PC-9 (cell line): ENCODE measurements around the gene GPR183.

Experiments
- EZH2 ChIP-seq: fragments of 200-600 bp; sonication (generic); IDR thresholded peaks from 2 replicates; pipeline ENCODE4 v1.8.0; 2017; ENCODE audit warnings: antibody characterized with exemption, low read depth
- TF ChIP-seq, protein P1 (sequence below): fragments of 200-600 bp; sonication (generic); conservative IDR thresholded peaks from 2 replicates; pipeline ENCODE4 v1.6.1; 2017; ENCODE audit warnings: mixed run types, antibody characterized with exemption, mild to moderate bottlenecking, moderate library complexity

DNA sequence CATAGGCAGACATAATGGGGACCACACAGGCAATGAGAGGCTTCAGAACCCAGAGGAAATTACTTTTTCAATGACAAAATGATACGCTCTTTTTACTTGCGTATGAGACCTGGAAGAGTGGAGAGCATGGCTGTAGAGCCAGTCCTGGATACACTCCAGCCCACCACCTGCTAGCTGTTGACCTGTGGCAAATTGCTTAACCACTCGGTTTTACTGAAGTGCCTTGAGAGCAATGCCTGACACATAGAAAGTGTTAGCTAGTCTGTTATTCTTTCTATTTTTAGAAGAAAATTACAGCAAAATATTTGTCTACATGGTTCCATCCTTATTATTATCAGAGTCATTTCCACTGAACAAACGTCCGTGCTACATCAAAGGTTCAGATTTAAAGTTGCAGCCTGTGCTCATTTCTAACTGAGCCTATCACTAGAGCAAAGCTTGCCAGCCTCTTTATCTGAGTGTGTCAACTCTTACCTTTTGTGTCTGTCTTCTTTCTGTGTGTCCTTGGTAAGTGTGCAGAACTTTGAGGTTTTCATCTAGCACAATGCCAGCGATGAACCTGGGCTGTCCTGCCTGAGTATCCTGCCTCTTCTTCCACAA lies 9.6 kb upstream of the GPR183 start:
- TF ChIP-seq EZH2, result no peak
- TF ChIP-seq, protein P1, sequence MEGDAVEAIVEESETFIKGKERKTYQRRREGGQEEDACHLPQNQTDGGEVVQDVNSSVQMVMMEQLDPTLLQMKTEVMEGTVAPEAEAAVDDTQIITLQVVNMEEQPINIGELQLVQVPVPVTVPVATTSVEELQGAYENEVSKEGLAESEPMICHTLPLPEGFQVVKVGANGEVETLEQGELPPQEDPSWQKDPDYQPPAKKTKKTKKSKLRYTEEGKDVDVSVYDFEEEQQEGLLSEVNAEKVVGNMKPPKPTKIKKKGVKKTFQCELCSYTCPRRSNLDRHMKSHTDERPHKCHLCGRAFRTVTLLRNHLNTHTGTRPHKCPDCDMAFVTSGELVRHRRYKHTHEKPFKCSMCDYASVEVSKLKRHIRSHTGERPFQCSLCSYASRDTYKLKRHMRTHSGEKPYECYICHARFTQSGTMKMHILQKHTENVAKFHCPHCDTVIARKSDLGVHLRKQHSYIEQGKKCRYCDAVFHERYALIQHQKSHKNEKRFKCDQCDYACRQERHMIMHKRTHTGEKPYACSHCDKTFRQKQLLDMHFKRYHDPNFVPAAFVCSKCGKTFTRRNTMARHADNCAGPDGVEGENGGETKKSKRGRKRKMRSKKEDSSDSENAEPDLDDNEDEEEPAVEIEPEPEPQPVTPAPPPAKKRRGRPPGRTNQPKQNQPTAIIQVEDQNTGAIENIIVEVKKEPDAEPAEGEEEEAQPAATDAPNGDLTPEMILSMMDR, result no peak
